Measurements from ENCODE around the gene VPS41. TPM values are rescaled to one million over a fixed set of nuclear protein-coding genes. Genes with fewer than 3 reads are reported as not detected.

Gene VPS41
- total and polyA plus RNA-seq, 10 of the 15 experiments (the other 5 are each of a cell fraction or from before 2014, with no cell fraction given) = 15.3 to 63.2 (median 47.0) TPM

GRCh38 chr7:38819463-38819862 is 89.5 kb downstream of the VPS41 start:
- no peaks in the 10 kb centered on the region for H3K79me2 ChIP-seq (ENCODE audit: control insufficient read depth, insufficient read depth, low read length)
- DNase-seq (ENCODE audit: low read depth, low spot score) (no peak), FAIRE-seq (no peak), ATAC-seq (no peak)
- CTCF ChIA-PET = interaction anchor here (1.0 to 1.7 kb wide), 4 partner anchors 10 to 23 kb away, joined by 3 to 5 read pairs (median 4); no protein-coding TSS in a partner anchor
- BruUV-seq (replicated peaks) = no TSS peak
- no peaks in the 10 kb centered on the region for H3K9me3 ChIP-seq (replicated peaks; ENCODE audit: control insufficient read depth, insufficient read depth, low read length)
- POLR2A ChIA-PET = no interaction called here
- H3K9ac ChIP-seq (ENCODE audit: control insufficient read depth, insufficient read depth, low read length) = no peak overlapping the region
- RAD21 ChIA-PET (ENCODE audit: unreplicated experiment) = no interaction called here
- intact Hi-C loops (cut with micrococcal nuclease; ENCODE audit: unreplicated experiment) (no loop called here), in situ Hi-C loops (cut with MboI) (no loop called here)
- WGBS (ENCODE audit: insufficient coverage, insufficient replicate concordance, low lambda C conversion rate, missing lambda C conversion rate) = 50% methylated on average over 2 of the region's 2 CpGs
- no peak overlapping the region for H2AFZ ChIP-seq (ENCODE audit: control insufficient read depth, low read depth, low read length)
- H3K4me3 ChIP-seq = no peak overlapping the region
- H3K27ac ChIP-seq (ENCODE audit: control insufficient read depth, insufficient read depth) = no peak overlapping the region
- no peak overlapping the region for H3K4me2 ChIP-seq (ENCODE audit: control insufficient read depth, insufficient read depth)
- no peaks in the 10 kb centered on the region for H3K27me3 ChIP-seq (replicated peaks in 1 of 2; ENCODE audit: control insufficient read depth in 2 of 2, insufficient read depth in 2 of 2, low read length in 1 of 2)
- no peak for TF ChIP-seq ATF7 (IDR thresholded peaks at IDR 0.05; ENCODE audit: low read depth)
- TF ChIP-seq ZNF687 (IDR thresholded peaks at IDR 0.05) = no peak
- TF ChIP-seq SMAD5 (IDR thresholded peaks at IDR 0.05; ENCODE audit: low read depth) = no peak
- no peak for TF ChIP-seq STAT1 (conservative IDR thresholded peaks at IDR 0.05)
- TF ChIP-seq MYC (IDR thresholded peaks at IDR 0.05; ENCODE audit: insufficient read depth, insufficient read length, insufficient replicate concordance, low read length, severe bottlenecking) = no peak
- TF ChIP-seq IRF4 (IDR thresholded peaks at IDR 0.05; ENCODE audit: low read depth, low read length) = no peak
- TF ChIP-seq, protein P1, sequence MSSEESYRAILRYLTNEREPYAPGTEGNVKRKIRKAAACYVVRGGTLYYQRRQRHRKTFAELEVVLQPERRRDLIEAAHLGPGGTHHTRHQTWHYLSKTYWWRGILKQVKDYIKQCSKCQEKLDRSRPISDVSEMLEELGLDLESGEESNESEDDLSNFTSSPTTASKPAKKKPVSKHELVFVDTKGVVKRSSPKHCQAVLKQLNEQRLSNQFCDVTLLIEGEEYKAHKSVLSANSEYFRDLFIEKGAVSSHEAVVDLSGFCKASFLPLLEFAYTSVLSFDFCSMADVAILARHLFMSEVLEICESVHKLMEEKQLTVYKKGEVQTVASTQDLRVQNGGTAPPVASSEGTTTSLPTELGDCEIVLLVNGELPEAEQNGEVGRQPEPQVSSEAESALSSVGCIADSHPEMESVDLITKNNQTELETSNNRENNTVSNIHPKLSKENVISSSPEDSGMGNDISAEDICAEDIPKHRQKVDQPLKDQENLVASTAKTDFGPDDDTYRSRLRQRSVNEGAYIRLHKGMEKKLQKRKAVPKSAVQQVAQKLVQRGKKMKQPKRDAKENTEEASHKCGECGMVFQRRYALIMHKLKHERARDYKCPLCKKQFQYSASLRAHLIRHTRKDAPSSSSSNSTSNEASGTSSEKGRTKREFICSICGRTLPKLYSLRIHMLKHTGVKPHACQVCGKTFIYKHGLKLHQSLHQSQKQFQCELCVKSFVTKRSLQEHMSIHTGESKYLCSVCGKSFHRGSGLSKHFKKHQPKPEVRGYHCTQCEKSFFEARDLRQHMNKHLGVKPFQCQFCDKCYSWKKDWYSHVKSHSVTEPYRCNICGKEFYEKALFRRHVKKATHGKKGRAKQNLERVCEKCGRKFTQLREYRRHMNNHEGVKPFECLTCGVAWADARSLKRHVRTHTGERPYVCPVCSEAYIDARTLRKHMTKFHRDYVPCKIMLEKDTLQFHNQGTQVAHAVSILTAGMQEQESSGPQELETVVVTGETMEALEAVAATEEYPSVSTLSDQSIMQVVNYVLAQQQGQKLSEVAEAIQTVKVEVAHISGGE (CRISPR knock-in tag; IDR thresholded peaks at IDR 0.05) = no peak
- TF ChIP-seq MTA2 (IDR thresholded peaks at IDR 0.05; ENCODE audit: low read depth) = no peak
- no peak for TF ChIP-seq JUND (IDR thresholded peaks at IDR 0.05; ENCODE audit: low read depth, low read length)
- H3K36me3 ChIP-seq (ENCODE audit: control insufficient read depth in 2 of 2, insufficient read depth in 2 of 2, low read length in 1 of 2) = peaks cover 0 to 2% of the 10 kb centered on the region in 2 experiments; a peak in 3 of 4 replicates
- no peaks in the 10 kb centered on the region for H4K20me1 ChIP-seq (ENCODE audit: control insufficient read depth, insufficient read depth)
- SMC1A ChIA-PET (ENCODE audit: uncharacterized antibody, unreplicated experiment) = interaction anchor here (1.2 kb wide), 1 partner anchor 9 kb away, joined by 7 read pairs; no protein-coding TSS in a partner anchor
- H3K4me1 ChIP-seq (ENCODE audit: control insufficient read depth, insufficient read depth, low read length) = no peaks in the 10 kb centered on the region
